ENCODE results near the gene ZFPM1. TPM values are rescaled to one million over a fixed set of nuclear protein-coding genes. Genes with fewer than 3 reads are reported as not detected.
"Not testable (repeated sequence)": the region's sequence is repeated elsewhere in the genome, so short reads cannot be mapped to it uniquely, and the experiment has no call there.

ZFPM1 gene
- total RNA-seq, 1 donor from 2014 or later: 0.79 TPM

GRCh38 chr16:88515925-88516594, 63.0 kb downstream of the ZFPM1 start:
- no peak overlapping the region for H3K4me3 ChIP-seq (ENCODE audit: low read depth, low read length)
- DNase-seq (ENCODE audit: low read depth): no peak
- no peaks in the 10 kb centered on the region for H3K27me3 ChIP-seq (ENCODE audit: control insufficient read depth, insufficient read depth, low read length)

GRCh38 chr16:88516601-88517061, 63.6 kb downstream of the ZFPM1 start:
- no peak for DNase-seq (ENCODE audit: low read depth)
- Histone ChIP-seq H3K4me3 (ENCODE audit: low read depth, low read length) (no peak overlapping the region), H3K36me3 (ENCODE audit: control insufficient read depth, insufficient read depth, low read length) (no peaks in the 10 kb centered on the region), H3K27me3 (ENCODE audit: control insufficient read depth, insufficient read depth, low read length) (no peaks in the 10 kb centered on the region)
- no peak for FAIRE-seq
- no peak for TF ChIP-seq CTCF (IDR thresholded peaks at IDR 0.05; ENCODE audit: insufficient read depth, low read length, severe bottlenecking)

More at GRCh38 chr16:88515925-88516594, 63.0 kb downstream of the ZFPM1 start:
- H3K36me3 ChIP-seq (ENCODE audit: control insufficient read depth, insufficient read depth, low read length): no peaks in the 10 kb centered on the region
- no peak for TF ChIP-seq CTCF (IDR thresholded peaks at IDR 0.05; ENCODE audit: insufficient read depth, low read length, severe bottlenecking)
- FAIRE-seq: no peak

GRCh38 chr16:88517208-88517774, 64.2 kb downstream of the ZFPM1 start:
- FAIRE-seq; H3K27me3 ChIP-seq (ENCODE audit: control insufficient read depth, insufficient read depth, low read length): not testable (repeated sequence)

GRCh38 chr16:88518411-88519111, 65.5 kb downstream of the ZFPM1 start:
- not testable (repeated sequence) for H3K36me3 ChIP-seq (ENCODE audit: control insufficient read depth, insufficient read depth, low read length); H3K27me3 ChIP-seq (ENCODE audit: control insufficient read depth, insufficient read depth, low read length); H3K4me3 ChIP-seq (ENCODE audit: low read depth, low read length); DNase-seq (ENCODE audit: low read depth); FAIRE-seq

More at GRCh38 chr16:88517208-88517774, 64.2 kb downstream of the ZFPM1 start:
- H3K36me3 ChIP-seq (ENCODE audit: control insufficient read depth, insufficient read depth, low read length); DNase-seq (ENCODE audit: low read depth); H3K4me3 ChIP-seq (ENCODE audit: low read depth, low read length): not testable (repeated sequence)

GRCh38 chr16:88519240-88519639, 66.2 kb downstream of the ZFPM1 start:
- Histone ChIP-seq H3K27me3 (ENCODE audit: control insufficient read depth, insufficient read depth, low read length) (peaks cover 2% of the 10 kb centered on the region), H3K36me3 (ENCODE audit: control insufficient read depth, insufficient read depth, low read length) (no peaks in the 10 kb centered on the region), H3K4me3 (ENCODE audit: low read depth, low read length) (no peak overlapping the region)
- TF ChIP-seq CTCF (IDR thresholded peaks at IDR 0.05; ENCODE audit: insufficient read depth, low read length, severe bottlenecking): no peak
- FAIRE-seq: no peak
- DNase-seq (ENCODE audit: low read depth): no peak

GRCh38 chr16:88519938-88520653, 67.0 kb downstream of the ZFPM1 start:
- no peak for TF ChIP-seq CTCF (IDR thresholded peaks at IDR 0.05; ENCODE audit: insufficient read depth, low read length, severe bottlenecking)
- H3K4me3 ChIP-seq (ENCODE audit: low read depth, low read length): no peak overlapping the region
- no peak for FAIRE-seq
- no peak for DNase-seq (ENCODE audit: low read depth)
- peaks cover 2% of the 10 kb centered on the region for H3K27me3 ChIP-seq (ENCODE audit: control insufficient read depth, insufficient read depth, low read length)
- no peaks in the 10 kb centered on the region for H3K36me3 ChIP-seq (ENCODE audit: control insufficient read depth, insufficient read depth, low read length)

All from bronchial epithelial cell (primary cell).